ENCODE data around the gene TTC29.

- TF ChIP-seq CTCF (IDR thresholded peaks at IDR 0.05; ENCODE audit: low read length) (no peak), EZH2 (IDR thresholded peaks at IDR 0.05; ENCODE audit: borderline replicate concordance, low read length) (no peak)
These were observed 15.0 kb downstream of the TTC29 start for GRCh38 chr4:146930673-146931072.
